HepG2 (cell line): Measurements from ENCODE around the gene GAL3ST2. TPM values are rescaled to one million over a fixed set of nuclear protein-coding genes. Genes with fewer than 3 reads are reported as not detected.
A peak's percentile ranks its signal among the peaks of the same experiment; 100 is the strongest.

Source experiments
- ARNTL ChIP-seq: sonication (generic); formaldehyde crosslinking; IDR thresholded peaks from 2 replicates; pipeline ENCODE4 v1.4.0; 2020; ENCODE audit warnings: mild to moderate bottlenecking, missing genetic modification reagents
- BRCA1 ChIP-seq: sonication (generic); formaldehyde crosslinking; IDR thresholded peaks from 2 replicates; pipeline ENCODE4 v1.4.0; 2020; ENCODE audit warnings: missing genetic modification reagents
- HNF4G ChIP-seq, 2 experiments: sonication (generic) in 1 of 2; formaldehyde crosslinking in 1 of 2; IDR thresholded peaks; 2 replicates each; pipeline versions ENCODE4 v1.4.0 to v1.6.1; 2011 to 2020; ENCODE audit warnings: borderline replicate concordance in 2 of 2, low read depth in 2 of 2, mild to moderate bottlenecking in 2 of 2, low read length in 1 of 2, missing genetic modification reagents in 1 of 2, moderate library complexity in 1 of 2
- HNRNPH1 ChIP-seq: fragments of 200-400 bp; formaldehyde crosslinking; optimal IDR thresholded peaks from 2 replicates; pipeline ENCODE3; 2017; ENCODE audit warnings: mild to moderate bottlenecking, low read depth, low read length
- MED13 ChIP-seq: sonication (generic); formaldehyde crosslinking; IDR thresholded peaks from 2 replicates; pipeline ENCODE4 v1.5.0; 2020; ENCODE audit warnings: missing genetic modification reagents
- PAF1 ChIP-seq: IDR thresholded peaks from 2 replicates; pipeline ENCODE4 v1.6.1; 2016; ENCODE audit warnings: missing genetic modification reagents, missing compliant biosample characterization
- POGZ ChIP-seq: sonication (generic); formaldehyde crosslinking; IDR thresholded peaks from 2 replicates; pipeline ENCODE4 v1.4.0; 2020; ENCODE audit warnings: mild to moderate bottlenecking, missing genetic modification reagents
- RARA ChIP-seq: IDR thresholded peaks from 2 replicates; pipeline ENCODE4 v1.6.1; 2016; ENCODE audit warnings: missing genetic modification reagents, missing compliant biosample characterization
- RFX3 ChIP-seq: IDR thresholded peaks from 2 replicates; pipeline ENCODE4 v1.6.1; 2016; ENCODE audit warnings: missing biosample characterization, missing genetic modification reagents
- SOX6 ChIP-seq, 2 experiments: fragments of 450-650 bp in 1 of 2; sonication (generic) in 1 of 2; formaldehyde crosslinking in 1 of 2; IDR thresholded peaks; 2 replicates each; pipeline versions ENCODE4 v1.4.0 to v1.6.1; 2017 to 2020; ENCODE audit warnings: antibody characterized with exemption in 1 of 2, mild to moderate bottlenecking in 1 of 2, missing genetic modification reagents in 1 of 2
- SYNCRIP ChIP-seq: fragments of 200-400 bp; formaldehyde crosslinking; IDR thresholded peaks from 2 replicates; pipeline ENCODE4 v1.6.1; 2018; ENCODE audit warnings: mild to moderate bottlenecking, low read depth, low read length; ENCODE audit not compliant: insufficient read depth
- ZNF317 ChIP-seq: sonication (generic); formaldehyde crosslinking; IDR thresholded peaks from 2 replicates; pipeline ENCODE4 v1.5.0; 2020; ENCODE audit warnings: mild to moderate bottlenecking, missing genetic modification reagents
- ZNF383 ChIP-seq: sonication (generic); formaldehyde crosslinking; IDR thresholded peaks from 2 replicates; pipeline ENCODE4 v1.4.0; 2020; ENCODE audit warnings: missing genetic modification reagents, mild to moderate bottlenecking, borderline replicate concordance
- ZNF75D ChIP-seq: sonication (generic); formaldehyde crosslinking; IDR thresholded peaks from 2 replicates; pipeline ENCODE4 v1.8.1; 2023; ENCODE audit warnings: missing genetic modification reagents, mild to moderate bottlenecking, borderline replicate concordance
- polyA plus RNA-seq, 8 experiments: library from polyadenylated mRNA; depleted of rRNA in 3 of 8; stranded (reverse) in 7 of 8; unstranded in 1 of 8; fragments of >200 nt; fragmentation: Illumina TruSeq in 4 of 8; extraction: Trizol in 4 of 8; gene quantifications; 2 replicates each; pipeline versions ENCODE4 v1.2.1 to v1.2.3, GENCODE V29; 2011 to 2016; ENCODE audit warnings: low read depth in 4 of 8, missing spikeins in 1 of 8, mixed read lengths in 1 of 8; ENCODE audit not compliant: insufficient read depth in 1 of 8
- total RNA-seq, 5 experiments: library from RNA; depleted of rRNA; stranded (reverse); fragments of >200 nt; fragmentation: Illumina TruSeq; extraction: Trizol; gene quantifications; 2 replicates each; pipeline ENCODE4 v1.2.3, GENCODE V29; 2016; ENCODE audit warnings: low read depth in 1 of 5
- TF ChIP-seq, protein P1 (sequence below): sonication (generic); formaldehyde crosslinking; IDR thresholded peaks from 2 replicates; pipeline ENCODE4 v1.5.1; 2020; ENCODE audit warnings: mild to moderate bottlenecking, missing genetic modification reagents, borderline replicate concordance
- TF ChIP-seq, protein P2 (sequence below): sonication (generic); formaldehyde crosslinking; IDR thresholded peaks from 2 replicates; pipeline ENCODE4 v1.9.0; 2021; ENCODE audit warnings: missing genetic modification reagents, borderline replicate concordance
- TF ChIP-seq, protein P3 (sequence below): sonication (generic); formaldehyde crosslinking; IDR thresholded peaks from 2 replicates; pipeline ENCODE4 v1.8.0; 2022; ENCODE audit warnings: mild to moderate bottlenecking, missing genetic modification reagents; ENCODE audit not compliant: insufficient replicate concordance
- TF ChIP-seq, protein P4 (sequence below): sonication (generic); formaldehyde crosslinking; IDR thresholded peaks from 2 replicates; pipeline ENCODE4 v1.8.0; 2022; ENCODE audit warnings: missing genetic modification reagents, mild to moderate bottlenecking, borderline replicate concordance

Gene GAL3ST2
- total and polyA plus RNA-seq, 2 of the 13 experiments (the other 11 are each of a cell fraction or from before 2014, with no cell fraction given) = 0.17 to 0.20 TPM

DNA sequence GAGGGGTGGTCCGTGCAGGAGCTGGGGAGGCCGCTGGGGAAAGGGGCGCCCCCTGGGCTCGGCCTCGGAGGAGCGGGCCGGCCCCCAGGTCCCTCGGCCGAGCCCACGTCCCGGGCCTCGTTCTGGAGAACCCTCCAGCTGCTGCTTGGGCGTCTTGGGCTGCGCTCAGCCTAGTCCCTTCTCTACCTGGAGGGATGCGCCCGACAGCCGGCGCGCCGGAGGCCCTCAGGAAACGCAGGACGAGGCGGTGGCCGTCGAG is 42.5 kb upstream of the GAL3ST2 start (continued):
- TF ChIP-seq ZNF75D (CRISPR knock-in tag) = no peak
- TF ChIP-seq ZNF317 (CRISPR knock-in tag) = 0 out of 2 replicates have a peak, but pooled peaks have one; percentile 65
- TF ChIP-seq ZNF383 = no peak; the same call in 1 of the 2 replicates
- TF ChIP-seq, protein P1, sequence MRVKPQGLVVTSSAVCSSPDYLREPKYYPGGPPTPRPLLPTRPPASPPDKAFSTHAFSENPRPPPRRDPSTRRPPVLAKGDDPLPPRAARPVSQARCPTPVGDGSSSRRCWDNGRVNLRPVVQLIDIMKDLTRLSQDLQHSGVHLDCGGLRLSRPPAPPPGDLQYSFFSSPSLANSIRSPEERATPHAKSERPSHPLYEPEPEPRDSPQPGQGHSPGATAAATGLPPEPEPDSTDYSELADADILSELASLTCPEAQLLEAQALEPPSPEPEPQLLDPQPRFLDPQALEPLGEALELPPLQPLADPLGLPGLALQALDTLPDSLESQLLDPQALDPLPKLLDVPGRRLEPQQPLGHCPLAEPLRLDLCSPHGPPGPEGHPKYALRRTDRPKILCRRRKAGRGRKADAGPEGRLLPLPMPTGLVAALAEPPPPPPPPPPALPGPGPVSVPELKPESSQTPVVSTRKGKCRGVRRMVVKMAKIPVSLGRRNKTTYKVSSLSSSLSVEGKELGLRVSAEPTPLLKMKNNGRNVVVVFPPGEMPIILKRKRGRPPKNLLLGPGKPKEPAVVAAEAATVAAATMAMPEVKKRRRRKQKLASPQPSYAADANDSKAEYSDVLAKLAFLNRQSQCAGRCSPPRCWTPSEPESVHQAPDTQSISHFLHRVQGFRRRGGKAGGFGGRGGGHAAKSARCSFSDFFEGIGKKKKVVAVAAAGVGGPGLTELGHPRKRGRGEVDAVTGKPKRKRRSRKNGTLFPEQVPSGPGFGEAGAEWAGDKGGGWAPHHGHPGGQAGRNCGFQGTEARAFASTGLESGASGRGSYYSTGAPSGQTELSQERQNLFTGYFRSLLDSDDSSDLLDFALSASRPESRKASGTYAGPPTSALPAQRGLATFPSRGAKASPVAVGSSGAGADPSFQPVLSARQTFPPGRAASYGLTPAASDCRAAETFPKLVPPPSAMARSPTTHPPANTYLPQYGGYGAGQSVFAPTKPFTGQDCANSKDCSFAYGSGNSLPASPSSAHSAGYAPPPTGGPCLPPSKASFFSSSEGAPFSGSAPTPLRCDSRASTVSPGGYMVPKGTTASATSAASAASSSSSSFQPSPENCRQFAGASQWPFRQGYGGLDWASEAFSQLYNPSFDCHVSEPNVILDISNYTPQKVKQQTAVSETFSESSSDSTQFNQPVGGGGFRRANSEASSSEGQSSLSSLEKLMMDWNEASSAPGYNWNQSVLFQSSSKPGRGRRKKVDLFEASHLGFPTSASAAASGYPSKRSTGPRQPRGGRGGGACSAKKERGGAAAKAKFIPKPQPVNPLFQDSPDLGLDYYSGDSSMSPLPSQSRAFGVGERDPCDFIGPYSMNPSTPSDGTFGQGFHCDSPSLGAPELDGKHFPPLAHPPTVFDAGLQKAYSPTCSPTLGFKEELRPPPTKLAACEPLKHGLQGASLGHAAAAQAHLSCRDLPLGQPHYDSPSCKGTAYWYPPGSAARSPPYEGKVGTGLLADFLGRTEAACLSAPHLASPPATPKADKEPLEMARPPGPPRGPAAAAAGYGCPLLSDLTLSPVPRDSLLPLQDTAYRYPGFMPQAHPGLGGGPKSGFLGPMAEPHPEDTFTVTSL (CRISPR knock-in tag) = no peak
- peak; percentile 13; the same call in 1 of the 2 replicates for TF ChIP-seq MED13
- TF ChIP-seq, protein P2, sequence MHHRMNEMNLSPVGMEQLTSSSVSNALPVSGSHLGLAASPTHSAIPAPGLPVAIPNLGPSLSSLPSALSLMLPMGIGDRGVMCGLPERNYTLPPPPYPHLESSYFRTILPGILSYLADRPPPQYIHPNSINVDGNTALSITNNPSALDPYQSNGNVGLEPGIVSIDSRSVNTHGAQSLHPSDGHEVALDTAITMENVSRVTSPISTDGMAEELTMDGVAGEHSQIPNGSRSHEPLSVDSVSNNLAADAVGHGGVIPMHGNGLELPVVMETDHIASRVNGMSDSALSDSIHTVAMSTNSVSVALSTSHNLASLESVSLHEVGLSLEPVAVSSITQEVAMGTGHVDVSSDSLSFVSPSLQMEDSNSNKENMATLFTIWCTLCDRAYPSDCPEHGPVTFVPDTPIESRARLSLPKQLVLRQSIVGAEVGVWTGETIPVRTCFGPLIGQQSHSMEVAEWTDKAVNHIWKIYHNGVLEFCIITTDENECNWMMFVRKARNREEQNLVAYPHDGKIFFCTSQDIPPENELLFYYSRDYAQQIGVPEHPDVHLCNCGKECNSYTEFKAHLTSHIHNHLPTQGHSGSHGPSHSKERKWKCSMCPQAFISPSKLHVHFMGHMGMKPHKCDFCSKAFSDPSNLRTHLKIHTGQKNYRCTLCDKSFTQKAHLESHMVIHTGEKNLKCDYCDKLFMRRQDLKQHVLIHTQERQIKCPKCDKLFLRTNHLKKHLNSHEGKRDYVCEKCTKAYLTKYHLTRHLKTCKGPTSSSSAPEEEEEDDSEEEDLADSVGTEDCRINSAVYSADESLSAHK (CRISPR knock-in tag) = no peak
- no peak for TF ChIP-seq HNRNPH1
- TF ChIP-seq PAF1 (CRISPR knock-in tag) = no peak
- TF ChIP-seq, protein P3, sequence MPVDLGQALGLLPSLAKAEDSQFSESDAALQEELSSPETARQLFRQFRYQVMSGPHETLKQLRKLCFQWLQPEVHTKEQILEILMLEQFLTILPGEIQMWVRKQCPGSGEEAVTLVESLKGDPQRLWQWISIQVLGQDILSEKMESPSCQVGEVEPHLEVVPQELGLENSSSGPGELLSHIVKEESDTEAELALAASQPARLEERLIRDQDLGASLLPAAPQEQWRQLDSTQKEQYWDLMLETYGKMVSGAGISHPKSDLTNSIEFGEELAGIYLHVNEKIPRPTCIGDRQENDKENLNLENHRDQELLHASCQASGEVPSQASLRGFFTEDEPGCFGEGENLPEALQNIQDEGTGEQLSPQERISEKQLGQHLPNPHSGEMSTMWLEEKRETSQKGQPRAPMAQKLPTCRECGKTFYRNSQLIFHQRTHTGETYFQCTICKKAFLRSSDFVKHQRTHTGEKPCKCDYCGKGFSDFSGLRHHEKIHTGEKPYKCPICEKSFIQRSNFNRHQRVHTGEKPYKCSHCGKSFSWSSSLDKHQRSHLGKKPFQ (CRISPR knock-in tag) = no peak
- TF ChIP-seq HNF4G (IDR thresholded peaks at IDR 0.05; ENCODE audit: borderline replicate concordance, low read depth, low read length) = no peak
- no peak for TF ChIP-seq HNF4G (CRISPR knock-in tag; IDR thresholded peaks at IDR 0.05; ENCODE audit: borderline replicate concordance, low read depth)
- no peak; the same call in 1 of the 2 replicates for TF ChIP-seq RARA (CRISPR knock-in tag)
- TF ChIP-seq, protein P4, sequence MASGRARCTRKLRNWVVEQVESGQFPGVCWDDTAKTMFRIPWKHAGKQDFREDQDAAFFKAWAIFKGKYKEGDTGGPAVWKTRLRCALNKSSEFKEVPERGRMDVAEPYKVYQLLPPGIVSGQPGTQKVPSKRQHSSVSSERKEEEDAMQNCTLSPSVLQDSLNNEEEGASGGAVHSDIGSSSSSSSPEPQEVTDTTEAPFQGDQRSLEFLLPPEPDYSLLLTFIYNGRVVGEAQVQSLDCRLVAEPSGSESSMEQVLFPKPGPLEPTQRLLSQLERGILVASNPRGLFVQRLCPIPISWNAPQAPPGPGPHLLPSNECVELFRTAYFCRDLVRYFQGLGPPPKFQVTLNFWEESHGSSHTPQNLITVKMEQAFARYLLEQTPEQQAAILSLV = peak; percentile 40; the same call in 1 of the 2 replicates
- TF ChIP-seq ARNTL (CRISPR knock-in tag) = 0 out of 2 replicates have a peak, but pooled peaks have one; percentile 7
- TF ChIP-seq RFX3 (CRISPR knock-in tag) = no peak
- no peak for TF ChIP-seq SOX6 (IDR thresholded peaks at IDR 0.05)
- peak; percentile 27; the same call in 1 of the 2 replicates for TF ChIP-seq SOX6 (CRISPR knock-in tag; IDR thresholded peaks at IDR 0.05)
- no peak for TF ChIP-seq BRCA1 (CRISPR knock-in tag)
- TF ChIP-seq SYNCRIP = no peak
- TF ChIP-seq POGZ (CRISPR knock-in tag) = peak; percentile 60; the same call in 1 of the 2 replicates
